NB4 (cell line): ENCODE data around the gene ARVCF.

ENCODE experiments used
- MYC ChIP-seq: IDR thresholded peaks from 2 replicates; pipeline ENCODE4 v1.6.1; 2011; ENCODE audit warnings: low read depth, low read length
- POLR2A ChIP-seq: IDR thresholded peaks from 2 replicates; pipeline ENCODE4 v1.6.1; 2011; ENCODE audit warnings: mild to moderate bottlenecking; ENCODE audit not compliant: insufficient read length; ENCODE audit errors: extremely low read depth
- TF ChIP-seq, protein P1 (sequence below): IDR thresholded peaks from one replicate; pipeline ENCODE4 v1.5.1; 2012; ENCODE audit warnings: low read depth, low read length
- TF ChIP-seq, protein P2 (sequence below): IDR thresholded peaks from 2 replicates; pipeline ENCODE4 v1.6.1; 2011; ENCODE audit warnings: low read depth, low read length

DNA sequence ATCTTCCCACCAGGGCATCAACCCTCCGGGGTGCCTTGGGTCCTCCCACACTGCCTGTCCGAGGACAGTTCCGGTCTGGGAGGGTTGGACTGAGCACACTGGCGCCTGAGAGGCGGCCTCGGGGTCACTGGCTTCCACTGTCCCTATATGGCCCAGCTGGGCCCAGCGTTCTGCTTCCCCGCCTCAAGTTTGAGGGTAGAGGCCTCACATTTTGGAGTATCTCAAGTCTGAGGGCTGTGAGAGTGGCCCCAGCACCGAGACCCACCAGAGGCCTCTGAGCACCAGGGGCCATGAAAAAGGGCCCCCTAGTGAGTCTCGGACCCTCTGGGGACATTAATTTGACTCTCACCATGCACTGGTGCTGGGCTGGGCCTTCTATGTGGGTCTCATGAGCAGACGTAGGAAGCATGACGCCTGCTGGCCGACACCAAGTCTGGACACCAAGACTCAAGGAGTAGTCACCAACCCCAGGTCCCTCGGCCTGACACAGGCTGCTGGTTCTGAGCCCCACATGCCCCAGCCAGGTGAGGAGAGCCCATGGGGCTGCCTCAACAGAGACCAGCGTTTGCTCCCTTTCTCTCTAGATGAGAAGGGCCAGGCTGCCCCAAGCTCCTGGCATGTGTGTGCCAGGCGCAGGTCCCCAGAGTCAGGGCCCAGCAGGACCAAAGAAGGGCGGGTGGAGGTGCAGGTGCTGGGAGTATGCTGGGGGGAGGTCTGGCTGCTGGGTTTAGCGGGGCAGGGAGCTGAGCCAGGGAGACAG, 27.5 kb downstream of the ARVCF start:
- TF ChIP-seq, protein P1, sequence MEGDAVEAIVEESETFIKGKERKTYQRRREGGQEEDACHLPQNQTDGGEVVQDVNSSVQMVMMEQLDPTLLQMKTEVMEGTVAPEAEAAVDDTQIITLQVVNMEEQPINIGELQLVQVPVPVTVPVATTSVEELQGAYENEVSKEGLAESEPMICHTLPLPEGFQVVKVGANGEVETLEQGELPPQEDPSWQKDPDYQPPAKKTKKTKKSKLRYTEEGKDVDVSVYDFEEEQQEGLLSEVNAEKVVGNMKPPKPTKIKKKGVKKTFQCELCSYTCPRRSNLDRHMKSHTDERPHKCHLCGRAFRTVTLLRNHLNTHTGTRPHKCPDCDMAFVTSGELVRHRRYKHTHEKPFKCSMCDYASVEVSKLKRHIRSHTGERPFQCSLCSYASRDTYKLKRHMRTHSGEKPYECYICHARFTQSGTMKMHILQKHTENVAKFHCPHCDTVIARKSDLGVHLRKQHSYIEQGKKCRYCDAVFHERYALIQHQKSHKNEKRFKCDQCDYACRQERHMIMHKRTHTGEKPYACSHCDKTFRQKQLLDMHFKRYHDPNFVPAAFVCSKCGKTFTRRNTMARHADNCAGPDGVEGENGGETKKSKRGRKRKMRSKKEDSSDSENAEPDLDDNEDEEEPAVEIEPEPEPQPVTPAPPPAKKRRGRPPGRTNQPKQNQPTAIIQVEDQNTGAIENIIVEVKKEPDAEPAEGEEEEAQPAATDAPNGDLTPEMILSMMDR = no peak
- no peak for TF ChIP-seq POLR2A
- TF ChIP-seq MYC = no peak
- TF ChIP-seq, protein P2, sequence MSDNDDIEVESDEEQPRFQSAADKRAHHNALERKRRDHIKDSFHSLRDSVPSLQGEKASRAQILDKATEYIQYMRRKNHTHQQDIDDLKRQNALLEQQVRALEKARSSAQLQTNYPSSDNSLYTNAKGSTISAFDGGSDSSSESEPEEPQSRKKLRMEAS = no peak
